Sigmoid colon (tissue), 7 donors: ENCODE measurements around the gene CRYBB1. TPM values are rescaled to one million over a fixed set of nuclear protein-coding genes. Genes with fewer than 3 reads are reported as not detected.

Experiments
- DNase-seq: peaks from one replicate; pipeline ENCODE4 v3.0.0-alpha.2; 2019
- H3K27ac ChIP-seq, 4 donors: fragments of 200-600 bp; sonication (generic); one replicate each; pipeline ENCODE4 v1.5.1; 2016 to 2019; ENCODE audit warnings: mild to moderate bottlenecking in 1 of 4
- H3K27me3 ChIP-seq, 3 donors: fragments of 200-600 bp; sonication (generic); one replicate each; pipeline ENCODE4 v1.5.1; 2019; ENCODE audit warnings: mild to moderate bottlenecking in 1 of 3
- H3K36me3 ChIP-seq, 4 donors: fragments of 200-600 bp; sonication (generic); one replicate each; pipeline ENCODE4 v1.5.1; 2016 to 2019
- H3K4me1 ChIP-seq, 4 donors: fragments of 200-600 bp; sonication (generic); one replicate each; pipeline ENCODE4 v1.5.1; 2017 to 2019
- H3K4me3 ChIP-seq, 4 donors: fragments of 200-600 bp; sonication (generic); one replicate each; pipeline ENCODE4 v1.5.1; 2017 to 2019; ENCODE audit warnings: mild to moderate bottlenecking in 2 of 4, moderate library complexity in 1 of 4
- H3K9me3 ChIP-seq, 4 donors: fragments of 200-600 bp in 3 of 4; sonication (generic) in 3 of 4; one replicate each; pipeline versions ENCODE4 v1.5.1 to v1.6.1; 2013 to 2019
- EP300 ChIP-seq, 4 donors: sonication (generic); formaldehyde crosslinking; IDR thresholded peaks; one replicate each; pipeline ENCODE4 v1.6.1; 2017; ENCODE audit warnings: antibody characterized with exemption in 4 of 4
- POLR2A ChIP-seq, 2 donors: fragments of 450-650 bp; IDR thresholded peaks; one replicate each; pipeline ENCODE4 v1.6.1; 2016; ENCODE audit warnings: antibody characterized with exemption in 2 of 2, mild to moderate bottlenecking in 2 of 2, moderate library complexity in 2 of 2
- POLR2AphosphoS5 ChIP-seq, 4 donors: sonication (generic); formaldehyde crosslinking; IDR thresholded peaks; one replicate each; pipeline ENCODE4 v1.6.1; 2017; ENCODE audit warnings: antibody characterized with exemption in 4 of 4
- WGBS, 2 donors: extraction: QIAGEN DNeasy Blood & Tissue Kit; methylation state at CpG; one replicate each; pipeline ENCODE4 v1.1.7; 2013; 5-methylcytosine and 5-hydroxymethylcytosine counted together
- intact Hi-C: fragments of 100-400 bp; cut with DNase I; formaldehyde crosslinking; loops from one replicate; pipeline ENCODE4 v1.15.1; 2023
- polyA plus RNA-seq, 3 donors: library from polyadenylated mRNA; stranded (reverse); fragments of 200-250 nt; gene quantifications; one replicate each; pipeline ENCODE4 v1.2.3, GENCODE V29; 2013
- total RNA-seq, 4 donors: library from RNA; depleted of rRNA; stranded (reverse); fragments of >200 nt; gene quantifications; one replicate each; pipeline ENCODE4 v1.1.0, GENCODE V29; 2016
- TF ChIP-seq, protein P1 (sequence below), 4 experiments: fragments of 450-650 bp in 3 of 4; fragments of 200-600 bp in 1 of 4; IDR thresholded peaks; one replicate each; pipeline ENCODE4 v1.5.1; 2016 to 2019; ENCODE audit warnings: antibody characterized with exemption in 4 of 4, mild to moderate bottlenecking in 3 of 4, moderate library complexity in 2 of 4
- donor health status: healthy with polysubstance abuse.
- donor health status: Bipolar disorder and iron deficiency.
- donor health status: healthy.

CRYBB1 gene
- total and polyA plus RNA-seq, 7 donors, result 0.47 to 3.0 (median 1.3) TPM; not detected in 3

DNA sequence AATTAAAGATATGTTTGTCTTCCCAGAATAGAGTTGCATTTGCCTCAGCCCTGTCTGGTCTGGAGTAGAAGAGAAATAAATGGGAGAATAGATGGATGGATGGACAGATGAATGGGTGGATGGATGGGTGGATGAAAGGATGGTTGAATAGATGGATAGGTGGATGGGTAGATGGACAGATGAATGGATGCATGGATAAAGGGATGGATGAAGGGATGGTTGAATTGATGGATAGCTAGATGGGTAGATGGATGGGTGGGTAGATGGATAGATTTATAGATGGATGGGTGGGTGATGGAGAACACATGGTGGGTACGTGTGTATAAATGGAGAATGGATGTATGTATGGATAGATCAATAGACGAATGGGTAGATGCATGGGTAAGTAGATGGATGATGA is 8.5 kb downstream of the CRYBB1 start:
- Histone ChIP-seq H3K36me3 (no peaks in the 10 kb centered on the region), H3K4me1 (no peaks in the 10 kb centered on the region), H3K27ac (no peak overlapping the region), H3K27me3 (peaks cover 0 to 13% (median 11%) of the 10 kb centered on the region in 3 donors), H3K9me3 (no peaks in the 10 kb centered on the region), H3K4me3 (no peak overlapping the region)
- no peak for TF ChIP-seq POLR2AphosphoS5 (IDR thresholded peaks at IDR 0.05)
- TF ChIP-seq POLR2A (IDR thresholded peaks at IDR 0.05), result no peak
- TF ChIP-seq, protein P1, sequence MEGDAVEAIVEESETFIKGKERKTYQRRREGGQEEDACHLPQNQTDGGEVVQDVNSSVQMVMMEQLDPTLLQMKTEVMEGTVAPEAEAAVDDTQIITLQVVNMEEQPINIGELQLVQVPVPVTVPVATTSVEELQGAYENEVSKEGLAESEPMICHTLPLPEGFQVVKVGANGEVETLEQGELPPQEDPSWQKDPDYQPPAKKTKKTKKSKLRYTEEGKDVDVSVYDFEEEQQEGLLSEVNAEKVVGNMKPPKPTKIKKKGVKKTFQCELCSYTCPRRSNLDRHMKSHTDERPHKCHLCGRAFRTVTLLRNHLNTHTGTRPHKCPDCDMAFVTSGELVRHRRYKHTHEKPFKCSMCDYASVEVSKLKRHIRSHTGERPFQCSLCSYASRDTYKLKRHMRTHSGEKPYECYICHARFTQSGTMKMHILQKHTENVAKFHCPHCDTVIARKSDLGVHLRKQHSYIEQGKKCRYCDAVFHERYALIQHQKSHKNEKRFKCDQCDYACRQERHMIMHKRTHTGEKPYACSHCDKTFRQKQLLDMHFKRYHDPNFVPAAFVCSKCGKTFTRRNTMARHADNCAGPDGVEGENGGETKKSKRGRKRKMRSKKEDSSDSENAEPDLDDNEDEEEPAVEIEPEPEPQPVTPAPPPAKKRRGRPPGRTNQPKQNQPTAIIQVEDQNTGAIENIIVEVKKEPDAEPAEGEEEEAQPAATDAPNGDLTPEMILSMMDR (IDR thresholded peaks at IDR 0.05), result no peak
- no peak for TF ChIP-seq EP300 (IDR thresholded peaks at IDR 0.05)
- DNase-seq, result no peak
- 89 to 90% methylated on average over 2 of the region's 2 CpGs for WGBS, 2 donors
- intact Hi-C loops, result no loop called here

DNA sequence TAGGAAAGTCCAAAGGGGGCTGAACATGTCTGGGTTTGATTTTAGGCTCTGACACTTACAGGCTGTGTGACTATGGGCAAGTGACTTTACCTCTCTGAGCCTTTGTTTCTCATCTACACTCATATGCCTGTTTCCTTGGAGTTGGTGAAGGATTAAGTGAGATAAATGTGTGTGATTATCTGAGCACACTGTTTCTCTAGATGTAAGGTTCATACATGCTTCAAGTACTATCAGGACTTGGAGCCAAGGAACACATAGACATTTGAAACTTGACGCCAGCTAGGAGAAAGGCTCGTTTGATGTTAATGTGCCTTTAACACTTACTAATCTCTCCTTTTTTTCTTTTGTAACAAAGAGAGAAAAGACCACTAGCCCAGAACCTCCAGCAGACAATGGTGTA is 9.7 kb downstream of the CRYBB1 start:
- no peak for DNase-seq
- H3K4me1 ChIP-seq, result no peaks in the 10 kb centered on the region
- H3K4me3 ChIP-seq, result no peak overlapping the region
- H3K27ac ChIP-seq, result no peak overlapping the region
- intact Hi-C loops, result no loop called here
- peaks cover 0 to 11% (median 9%) of the 10 kb centered on the region in 3 donors for H3K27me3 ChIP-seq
- 40 to 61% methylated on average over 2 of the region's 2 CpGs for WGBS, 2 donors
- no peaks in the 10 kb centered on the region for H3K36me3 ChIP-seq
- TF ChIP-seq POLR2A (IDR thresholded peaks at IDR 0.05) (no peak), POLR2AphosphoS5 (IDR thresholded peaks at IDR 0.05) (no peak), EP300 (IDR thresholded peaks at IDR 0.05) (no peak)
- TF ChIP-seq, protein P1 (IDR thresholded peaks at IDR 0.05), result no peak
- no peaks in the 10 kb centered on the region for H3K9me3 ChIP-seq

DNA sequence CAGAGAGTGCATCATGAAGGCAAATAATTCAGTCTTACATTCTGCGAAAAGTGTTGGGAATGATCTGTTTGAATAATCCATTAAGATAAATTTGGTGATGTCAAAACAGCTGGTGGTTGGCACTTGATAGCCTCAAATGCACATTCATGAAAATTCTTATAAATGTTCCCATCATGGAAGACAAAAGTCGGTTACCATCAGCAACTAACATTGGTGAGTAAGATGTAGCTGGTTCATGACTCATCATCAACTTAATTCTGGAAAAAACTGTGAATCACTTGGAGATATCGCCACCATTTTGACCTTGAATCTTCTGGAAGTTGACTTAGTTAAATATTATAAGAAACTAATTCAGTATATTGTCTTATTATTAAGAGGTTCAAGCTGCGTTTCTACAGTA is 11.2 kb downstream of the CRYBB1 start:
- TF ChIP-seq, protein P1 (IDR thresholded peaks at IDR 0.05), result no peak
- TF ChIP-seq POLR2AphosphoS5 (IDR thresholded peaks at IDR 0.05) (no peak), EP300 (IDR thresholded peaks at IDR 0.05) (no peak), POLR2A (IDR thresholded peaks at IDR 0.05) (no peak)
- WGBS, 2 donors, result 78 to 90% methylated on average over 4 of the region's 4 CpGs
- Histone ChIP-seq H3K27ac (no peak overlapping the region), H3K4me1 (no peaks in the 10 kb centered on the region), H3K36me3 (no peaks in the 10 kb centered on the region), H3K4me3 (no peak overlapping the region), H3K9me3 (no peaks in the 10 kb centered on the region), H3K27me3 (no peaks in the 10 kb centered on the region)
- no peak for DNase-seq
- intact Hi-C loops, result no loop called here

DNA sequence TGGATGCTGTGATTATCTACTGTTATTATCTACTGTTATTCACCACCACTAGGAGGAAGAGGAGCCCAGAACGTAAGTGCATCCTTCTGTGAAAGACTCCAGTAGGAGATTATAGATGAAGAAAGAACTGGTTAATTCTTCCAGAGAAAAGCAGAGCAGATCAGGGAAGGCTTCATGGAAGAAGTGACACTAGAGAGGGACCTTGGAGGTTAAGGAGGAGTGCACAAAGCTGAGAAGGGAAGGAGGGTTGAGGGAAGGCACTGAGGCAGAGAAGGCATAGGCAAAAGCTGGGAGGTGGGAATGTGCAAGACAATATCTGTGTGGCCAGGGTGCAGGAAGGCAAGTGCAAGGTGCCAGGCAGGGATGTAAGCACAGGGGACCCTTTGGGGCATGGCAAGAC is 13.5 kb downstream of the CRYBB1 start:
- no peak for DNase-seq
- H3K27me3 ChIP-seq, result peaks cover 0 to 6% (median 0%) of the 10 kb centered on the region in 3 donors
- H3K27ac ChIP-seq, result no peak overlapping the region
- TF ChIP-seq POLR2A (IDR thresholded peaks at IDR 0.05), result no peak
- TF ChIP-seq, protein P1 (IDR thresholded peaks at IDR 0.05), result no peak
- no peak for TF ChIP-seq EP300 (IDR thresholded peaks at IDR 0.05)
- TF ChIP-seq POLR2AphosphoS5 (IDR thresholded peaks at IDR 0.05), result no peak
- intact Hi-C loops, result no loop called here
- WGBS, 2 donors, result 81 to 93% methylated on average over 1 of the region's 1 CpG
- no peaks in the 10 kb centered on the region for H3K36me3 ChIP-seq
- H3K4me3 ChIP-seq, result no peak overlapping the region
- H3K9me3 ChIP-seq, result no peaks in the 10 kb centered on the region
- no peaks in the 10 kb centered on the region for H3K4me1 ChIP-seq

DNA sequence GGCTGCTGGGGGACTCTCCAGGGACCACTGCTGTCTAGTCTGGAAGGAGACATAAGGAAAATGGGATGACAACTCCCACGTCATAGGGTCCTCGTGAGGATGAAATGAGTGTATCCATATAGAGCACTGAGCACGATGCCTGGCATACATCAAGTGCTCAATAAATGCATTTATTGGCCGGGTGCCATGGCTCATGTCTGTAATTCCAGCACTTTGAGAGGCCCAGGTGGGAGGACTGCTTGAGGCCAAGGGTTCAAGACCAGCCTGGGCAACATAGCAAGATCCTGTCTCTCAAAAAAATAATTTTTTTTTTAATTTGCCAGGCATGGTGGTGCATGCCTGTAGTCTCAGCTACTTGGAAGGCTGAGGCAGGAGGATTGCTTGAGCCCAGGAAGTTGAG is 15.7 kb downstream of the CRYBB1 start:
- Histone ChIP-seq H3K4me3 (no peak overlapping the region), H3K4me1 (no peaks in the 10 kb centered on the region), H3K27me3 (peaks cover 0 to 6% (median 0%) of the 10 kb centered on the region in 3 donors), H3K9me3 (no peaks in the 10 kb centered on the region), H3K36me3 (no peaks in the 10 kb centered on the region), H3K27ac (no peak overlapping the region)
- no peak for DNase-seq
- WGBS, 2 donors, result 81 to 89% methylated on average over 4 of the region's 4 CpGs
- TF ChIP-seq POLR2AphosphoS5 (IDR thresholded peaks at IDR 0.05) (no peak), EP300 (IDR thresholded peaks at IDR 0.05) (no peak), POLR2A (IDR thresholded peaks at IDR 0.05) (no peak)
- TF ChIP-seq, protein P1 (IDR thresholded peaks at IDR 0.05), result no peak
- intact Hi-C loops, result no loop called here
